K562 (cell line): ENCODE results near the gene SH3BP5. TPM values are rescaled to one million over a fixed set of nuclear protein-coding genes. Genes with fewer than 3 reads are reported as not detected.

Experiments
- GTF3C2 ChIP-seq: IDR thresholded peaks from 3 replicates; pipeline ENCODE4 v1.6.1; 2011; ENCODE audit warnings: borderline replicate concordance, mild to moderate bottlenecking, moderate library complexity; ENCODE audit not compliant: insufficient read length; ENCODE audit errors: extremely low read depth
- HDAC8 ChIP-seq: fragments of 450-650 bp; IDR thresholded peaks from 2 replicates; pipeline ENCODE4 v1.6.1; 2016; ENCODE audit warnings: mild to moderate bottlenecking, missing genetic modification characterization, moderate library complexity, missing compliant biosample characterization
- HNRNPLL ChIP-seq: fragments of 200-400 bp; formaldehyde crosslinking; IDR thresholded peaks from 2 replicates; pipeline ENCODE4 v1.6.1; 2017; ENCODE audit warnings: low read length, low read depth, mild to moderate bottlenecking; ENCODE audit not compliant: poor library complexity, severe bottlenecking
- PHTF2 ChIP-seq: fragments of 250-450 bp; sonication (Bioruptor Pico); IDR thresholded peaks from 2 replicates; pipeline ENCODE4 v1.5.0; 2021; ENCODE audit warnings: mild to moderate bottlenecking
- TEAD2 ChIP-seq: fragments of 450-650 bp; IDR thresholded peaks from 2 replicates; pipeline ENCODE4 v1.6.1; 2016; ENCODE audit warnings: missing genetic modification characterization, control low read depth, missing compliant biosample characterization
- USF2 ChIP-seq: sonication (generic); formaldehyde crosslinking; IDR thresholded peaks from 2 replicates; pipeline ENCODE4 v1.5.0; 2020; ENCODE audit warnings: missing genetic modification reagents
- ZBTB5 ChIP-seq: fragments of 450-650 bp; IDR thresholded peaks from 2 replicates; pipeline ENCODE4 v1.6.1; 2017; ENCODE audit warnings: antibody characterized with exemption
- ZNF592 ChIP-seq: fragments of 450-650 bp; IDR thresholded peaks from 2 replicates; pipeline ENCODE4 v1.6.1; 2017; ENCODE audit warnings: antibody characterized with exemption, mild to moderate bottlenecking
- polyA plus RNA-seq, 8 experiments: library from polyadenylated mRNA; depleted of rRNA in 4 of 8; stranded (reverse) in 5 of 8; unstranded in 3 of 8; fragments of >200 nt; fragmentation: Nextera tagmentation in 2 of 8; fragmentation: Illumina TruSeq in 1 of 8; extraction: Ambion mirVana in 2 of 8; extraction: Trizol in 1 of 8; gene quantifications; 2 replicates each; pipeline versions ENCODE4 v1.2.1 to v1.2.3, GENCODE V29; 2011 to 2014; ENCODE audit warnings: inconsistent platforms in 1 of 8, missing spikeins in 1 of 8
- total RNA-seq, 7 experiments: library from RNA; depleted of rRNA in 6 of 7; stranded (reverse); fragments of >200 nt in 6 of 7; fragmentation: Illumina TruSeq in 2 of 7; extraction: Trizol in 2 of 7; gene quantifications; 2 replicates each; pipeline versions ENCODE4 v1.2.1 to v1.2.3, GENCODE V29; 2011 to 2021; ENCODE audit warnings: low replicate concordance in 1 of 7

Gene SH3BP5
- total and polyA plus RNA-seq, 9 of the 15 experiments (the other 6 are each of a cell fraction or from before 2014, with no cell fraction given) = 2.9 to 29.0 (median 14.9) TPM

- TF ChIP-seq ZNF592 = peak; percentile 91
- TF ChIP-seq TEAD2 (tag) = no peak
- TF ChIP-seq ZBTB5 = no peak
- no peak for TF ChIP-seq PHTF2 (CRISPR knock-in tag)
- TF ChIP-seq USF2 = no peak
- no peak for TF ChIP-seq HDAC8 (tag)
- peak; percentile 81 for TF ChIP-seq HNRNPLL
- TF ChIP-seq GTF3C2 = no peak
These were observed 63.0 kb downstream of the SH3BP5 start (continued) for GRCh38 chr3:15269091-15269989.
